SK-N-SH treated with all-trans-retinoic acid at 6 μM for 48 hours (cell line): Measurements from ENCODE around the gene ALOX5.

Source experiments
- ATAC-seq: fragments of 200-7000 bp; cut with Tn5 transposase; 3 replicates; pipeline ENCODE4 v1.9.1; 2020; ENCODE audit warnings: mild to moderate bottlenecking, moderate library complexity
- ARNTL ChIP-seq: fragments of 450-650 bp; formaldehyde crosslinking; IDR thresholded peaks from 2 replicates; pipeline ENCODE4 v1.5.0; 2020; ENCODE audit warnings: low read depth, mild to moderate bottlenecking, moderate library complexity, borderline replicate concordance
- BACH2 ChIP-seq: fragments of 250-450 bp; sonication (Bioruptor Pico); IDR thresholded peaks from 2 replicates; pipeline ENCODE4 v1.9.0; 2021; ENCODE audit warnings: mild to moderate bottlenecking, borderline replicate concordance
- CREB5 ChIP-seq: fragments of 250-450 bp; sonication (Bioruptor Pico); IDR thresholded peaks from 2 replicates; pipeline ENCODE4 v1.5.1; 2020; ENCODE audit warnings: low read depth, mild to moderate bottlenecking, moderate library complexity
- CSDC2 ChIP-seq: fragments of 250-450 bp; sonication (Bioruptor Pico); IDR thresholded peaks from 2 replicates; pipeline ENCODE4 v1.5.0; 2020; ENCODE audit warnings: mild to moderate bottlenecking, moderate library complexity
- CSRNP3 ChIP-seq: fragments of 250-450 bp; sonication (Bioruptor Pico); IDR thresholded peaks from 2 replicates; pipeline ENCODE4 v1.5.1; 2021; ENCODE audit warnings: mild to moderate bottlenecking, moderate library complexity
- ESRRG ChIP-seq: fragments of 250-450 bp; sonication (Bioruptor Pico); IDR thresholded peaks from 2 replicates; pipeline ENCODE4 v1.6.1; 2021; ENCODE audit warnings: mild to moderate bottlenecking
- GLIS3 ChIP-seq: fragments of 250-450 bp; sonication (Bioruptor Pico); IDR thresholded peaks from 2 replicates; pipeline ENCODE4 v1.5.0; 2020; ENCODE audit warnings: mild to moderate bottlenecking, moderate library complexity
- PATZ1 ChIP-seq: fragments of 250-450 bp; sonication (Bioruptor Pico); IDR thresholded peaks from 2 replicates; pipeline ENCODE4 v1.8.0; 2020; ENCODE audit warnings: mild to moderate bottlenecking, moderate library complexity, borderline replicate concordance
- POU6F1 ChIP-seq: fragments of 250-450 bp; sonication (Bioruptor Pico); IDR thresholded peaks from 2 replicates; pipeline ENCODE4 v1.8.0; 2021; ENCODE audit warnings: low read depth, mild to moderate bottlenecking, moderate library complexity, borderline replicate concordance
- PPARA ChIP-seq: fragments of 250-450 bp; sonication (Bioruptor Pico); IDR thresholded peaks from 2 replicates; pipeline ENCODE4 v1.5.0; 2020; ENCODE audit warnings: mild to moderate bottlenecking, borderline replicate concordance
- SNAI2 ChIP-seq: fragments of 250-450 bp; sonication (Bioruptor Pico); IDR thresholded peaks from 2 replicates; pipeline ENCODE4 v1.5.0; 2020; ENCODE audit warnings: mild to moderate bottlenecking, moderate library complexity
- TCF4 ChIP-seq: fragments of 250-450 bp; sonication (Bioruptor Pico); IDR thresholded peaks from 2 replicates; pipeline ENCODE4 v1.8.0; 2021; ENCODE audit warnings: mild to moderate bottlenecking, moderate library complexity, borderline replicate concordance
- TOX ChIP-seq: fragments of 250-450 bp; sonication (Bioruptor Pico); IDR thresholded peaks from 2 replicates; pipeline ENCODE4 v1.8.0; 2021; ENCODE audit warnings: mild to moderate bottlenecking, moderate library complexity, borderline replicate concordance
- TSHZ2 ChIP-seq: fragments of 250-450 bp; sonication (Bioruptor Pico); IDR thresholded peaks from 2 replicates; pipeline ENCODE4 v1.5.0; 2020; ENCODE audit warnings: mild to moderate bottlenecking, moderate library complexity
- ZC3H10 ChIP-seq: fragments of 250-450 bp; sonication (Bioruptor Pico); IDR thresholded peaks from 2 replicates; pipeline ENCODE4 v1.5.1; 2021; ENCODE audit warnings: mild to moderate bottlenecking, moderate library complexity
- ZFP3 ChIP-seq: fragments of 250-450 bp; sonication (Bioruptor Pico); IDR thresholded peaks from 2 replicates; pipeline ENCODE4 v1.5.0; 2020; ENCODE audit warnings: mild to moderate bottlenecking, moderate library complexity
- ZFP30 ChIP-seq: fragments of 450-650 bp; formaldehyde crosslinking; IDR thresholded peaks from 2 replicates; pipeline ENCODE4 v1.5.0; 2022; ENCODE audit warnings: mild to moderate bottlenecking, moderate library complexity
- ZNF565 ChIP-seq: fragments of 450-650 bp; formaldehyde crosslinking; conservative IDR thresholded peaks from 2 replicates; pipeline ENCODE4 v1.5.0; 2020; ENCODE audit warnings: low read depth, mild to moderate bottlenecking, moderate library complexity
- ZNF70 ChIP-seq: fragments of 450-650 bp; formaldehyde crosslinking; IDR thresholded peaks from 2 replicates; pipeline ENCODE4 v1.5.0; 2020; ENCODE audit warnings: mild to moderate bottlenecking, moderate library complexity
- ZNF8 ChIP-seq: fragments of 450-650 bp; formaldehyde crosslinking; IDR thresholded peaks from 2 replicates; pipeline ENCODE4 v1.5.0; 2020; ENCODE audit warnings: mild to moderate bottlenecking, moderate library complexity

Gene ALOX5

GRCh38 chr10:45443101-45444009, 69.3 kb downstream of the ALOX5 start:
- TF ChIP-seq ZFP3 (CRISPR knock-in tag) (no peak), PPARA (CRISPR knock-in tag) (no peak), ZNF70 (no peak), TOX (CRISPR knock-in tag) (no peak), ESRRG (CRISPR knock-in tag) (no peak), ZFP30 (CRISPR knock-in tag) (no peak), PATZ1 (CRISPR knock-in tag) (no peak), CSDC2 (no peak), CREB5 (CRISPR knock-in tag) (no peak), GLIS3 (CRISPR knock-in tag) (no peak), ZNF8 (CRISPR knock-in tag) (no peak), BACH2 (CRISPR knock-in tag) (no peak), ZC3H10 (no peak), CSRNP3 (CRISPR knock-in tag) (no peak), SNAI2 (CRISPR knock-in tag) (no peak), POU6F1 (no peak), ZNF565 (CRISPR knock-in tag) (no peak), TCF4 (CRISPR knock-in tag) (no peak)
- no peak for ATAC-seq

GRCh38 chr10:45444022-45444421, 70.0 kb downstream of the ALOX5 start:
- TF ChIP-seq TSHZ2 (CRISPR knock-in tag), result no peak
- no peak for TF ChIP-seq ZNF70
- TF ChIP-seq ARNTL (CRISPR knock-in tag), result no peak
- TF ChIP-seq ZNF8 (CRISPR knock-in tag), result no peak
- TF ChIP-seq CREB5 (CRISPR knock-in tag), result no peak
- TF ChIP-seq ZNF565 (CRISPR knock-in tag), result no peak
- TF ChIP-seq ZC3H10, result no peak
- no peak for TF ChIP-seq BACH2 (CRISPR knock-in tag)
- no peak for ATAC-seq
